SKM-1 treated with dmso at 0.1 percent for 144 hours (cell line): Measurements from ENCODE around the gene DYNLT4.
"Not testable (repeated sequence)": the region's sequence is repeated elsewhere in the genome, so short reads cannot be mapped to it uniquely, and the experiment has no call there.

Experiments
- DNase-seq: peaks from one replicate; lab custom pipeline; 2025; ENCODE audit not compliant: unreplicated experiment; lab: John Stamatoyannopoulos, UW

The DYNLT4 gene

DNA sequence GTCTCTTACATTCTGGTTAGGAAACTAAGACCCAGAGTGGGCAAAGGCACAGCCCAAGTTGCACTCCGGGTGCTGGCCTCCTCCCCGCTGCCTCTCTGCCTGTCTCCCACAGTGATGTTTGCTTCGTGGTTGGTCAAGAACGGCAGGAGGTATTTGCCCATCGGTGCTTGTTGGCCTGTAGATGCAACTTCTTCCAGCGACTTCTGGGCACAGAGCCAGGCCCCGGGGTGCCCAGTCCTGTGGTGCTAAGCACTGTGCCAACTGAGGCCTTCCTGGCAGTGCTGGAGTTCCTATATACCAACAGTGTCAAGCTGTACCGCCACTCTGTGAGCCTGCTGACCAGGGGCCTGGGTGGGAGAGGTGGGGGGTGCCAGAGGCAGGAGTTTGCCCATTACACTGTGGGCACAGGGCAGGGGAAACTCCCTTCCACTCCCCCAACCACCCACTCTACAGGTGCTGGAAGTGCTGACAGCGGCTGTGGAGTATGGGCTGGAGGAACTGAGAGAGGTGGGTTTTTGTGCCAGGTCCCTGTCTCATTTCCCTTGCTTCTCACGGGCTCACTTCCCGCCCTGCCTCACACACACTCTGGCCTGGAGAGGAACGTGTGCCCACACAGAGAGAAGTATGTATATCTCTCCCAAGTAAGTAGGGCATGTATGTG is 3.1 kb upstream of the DYNLT4 start:
- DNase-seq: no peak

DNA sequence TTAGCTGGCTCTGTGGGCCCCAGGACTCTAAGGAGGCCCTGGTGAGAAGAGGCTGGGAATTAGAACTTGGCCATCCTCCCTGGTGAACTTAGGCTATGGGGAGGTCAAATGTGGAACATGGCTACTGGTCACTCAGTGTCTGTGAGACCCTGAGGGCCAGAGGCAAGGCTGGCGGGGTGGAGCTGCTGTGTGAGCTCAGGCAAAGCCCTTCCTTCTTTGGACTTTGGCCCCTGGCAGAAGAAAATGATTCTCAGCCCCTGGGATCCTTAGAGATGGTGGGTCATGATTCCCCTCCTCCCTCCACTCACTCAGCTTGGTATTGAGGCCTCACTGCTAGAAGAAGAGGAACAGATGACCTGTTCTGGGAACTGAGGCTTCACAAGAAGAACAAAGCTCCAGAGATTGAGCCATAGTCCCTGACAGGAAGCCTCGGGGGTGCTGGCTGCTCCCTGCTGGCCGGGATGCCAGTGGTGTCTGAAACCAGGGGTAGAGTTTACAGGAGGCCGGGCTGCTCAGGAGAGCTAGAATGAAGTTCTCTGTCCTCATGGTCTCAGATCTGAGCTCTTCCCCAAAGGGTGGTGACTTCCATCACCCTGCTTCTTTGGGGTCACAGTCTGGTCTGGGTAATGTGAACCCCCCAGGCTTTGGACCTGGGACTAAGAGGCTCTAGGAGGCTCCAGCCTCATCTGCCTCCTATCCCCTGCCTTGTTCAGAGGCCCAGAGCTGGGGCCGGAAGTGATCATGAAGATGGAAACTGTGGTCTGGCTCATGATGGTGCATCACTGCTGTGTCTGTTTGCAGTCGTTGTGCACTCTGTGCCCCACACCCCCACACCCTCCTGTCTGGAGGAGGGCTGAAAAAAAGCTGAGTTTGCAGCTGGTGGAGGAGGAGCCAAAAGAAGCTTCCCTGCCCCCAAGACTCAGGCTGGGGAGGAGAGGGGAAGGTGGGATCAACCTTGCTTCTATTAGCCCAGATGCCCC is 2.1 kb upstream of the DYNLT4 start:
- DNase-seq: peak; percentile 82

DNA sequence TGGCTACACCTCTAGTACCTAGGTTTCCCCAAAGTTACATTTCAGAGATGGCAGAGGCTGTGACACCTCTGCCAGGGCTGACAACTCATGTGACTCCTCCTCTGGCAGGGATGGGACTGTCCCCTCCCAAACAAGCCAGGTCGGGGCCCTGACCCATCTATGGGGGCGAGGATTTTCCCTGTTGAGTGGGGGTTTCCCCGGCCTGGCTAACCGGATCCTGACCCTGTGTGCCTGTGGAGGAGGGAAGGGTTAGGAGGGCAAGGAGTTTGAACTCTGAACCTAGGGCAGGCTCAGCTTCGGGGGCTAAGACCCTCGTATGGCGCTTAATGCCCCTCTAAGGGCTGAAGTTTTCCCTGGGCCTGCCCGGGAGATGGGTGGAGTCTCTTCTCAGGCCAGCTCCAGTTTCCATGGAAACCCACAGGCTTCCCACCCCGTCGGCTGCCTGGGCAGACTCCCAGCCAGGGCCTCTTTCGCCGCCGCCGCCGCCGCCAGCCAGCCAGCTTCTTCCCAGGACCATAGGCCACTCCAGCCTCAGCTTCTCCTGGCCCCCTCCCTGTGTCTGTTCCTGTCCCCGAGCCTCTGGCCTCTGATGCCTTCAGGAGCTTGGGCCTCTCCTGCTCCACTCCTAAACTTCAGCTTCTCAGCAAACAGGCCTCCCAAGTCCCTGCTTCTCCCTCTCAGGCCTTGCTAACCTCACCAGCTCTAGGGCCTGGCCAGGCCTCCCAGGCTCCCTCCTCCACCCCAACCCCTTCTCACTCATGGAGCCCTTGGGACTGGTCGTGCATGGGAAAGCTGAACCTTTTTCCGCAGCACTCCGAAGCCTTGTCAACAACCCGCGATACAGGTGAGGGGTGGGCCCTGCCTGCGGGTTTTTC is 1.1 kb upstream of the DYNLT4 start, which contains the start of gene BTBD19:
TSS of gene BTBD19 (plus strand) at position 461 of the 875 bp plus-strand sequence. CDS start at position 759, 298 bp downstream.
- DNase-seq: no peak

GRCh38 chr1:44807364-44808062 is 362 bp upstream of the DYNLT4 start:
- peak; percentile 92 for DNase-seq

DNA sequence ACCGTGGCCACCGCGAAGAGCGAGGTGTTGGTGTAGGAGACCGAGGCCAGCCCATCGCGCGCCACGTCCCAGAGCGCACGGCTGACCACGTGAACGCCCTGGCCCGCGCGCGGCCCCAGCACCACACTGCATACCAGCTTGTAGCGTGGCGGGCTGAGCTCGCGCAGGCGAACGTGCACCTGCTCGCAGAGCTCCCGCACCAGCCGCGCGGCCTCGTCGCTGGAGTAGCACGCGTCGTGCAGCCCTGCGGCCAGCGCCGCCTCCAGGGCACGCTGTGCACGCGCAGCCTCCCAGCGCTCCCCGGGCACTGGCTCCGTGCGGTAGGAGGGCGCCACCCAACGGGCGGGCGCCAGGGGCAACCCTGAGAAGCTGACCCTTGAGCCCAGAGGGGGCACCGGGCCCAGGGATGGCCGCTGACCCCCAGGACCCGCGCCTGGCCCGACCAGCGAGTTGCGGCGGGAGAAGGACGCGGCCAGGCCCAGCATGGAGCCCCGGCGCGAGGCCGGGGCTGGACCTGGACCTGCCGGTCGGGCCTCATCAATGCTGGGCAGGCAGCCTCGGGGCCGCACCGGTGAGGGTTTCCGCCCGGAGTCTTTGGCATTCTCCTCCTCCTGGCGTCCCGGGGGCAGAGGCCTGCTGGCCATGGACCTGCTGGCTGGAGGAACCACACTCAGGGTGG is 987 bp downstream of the DYNLT4 start:
- no peak for DNase-seq

- DNase-seq: no peak
Observed at GRCh38 chr1:44805311-44806024, 1.7 kb downstream of the DYNLT4 start.

DNA sequence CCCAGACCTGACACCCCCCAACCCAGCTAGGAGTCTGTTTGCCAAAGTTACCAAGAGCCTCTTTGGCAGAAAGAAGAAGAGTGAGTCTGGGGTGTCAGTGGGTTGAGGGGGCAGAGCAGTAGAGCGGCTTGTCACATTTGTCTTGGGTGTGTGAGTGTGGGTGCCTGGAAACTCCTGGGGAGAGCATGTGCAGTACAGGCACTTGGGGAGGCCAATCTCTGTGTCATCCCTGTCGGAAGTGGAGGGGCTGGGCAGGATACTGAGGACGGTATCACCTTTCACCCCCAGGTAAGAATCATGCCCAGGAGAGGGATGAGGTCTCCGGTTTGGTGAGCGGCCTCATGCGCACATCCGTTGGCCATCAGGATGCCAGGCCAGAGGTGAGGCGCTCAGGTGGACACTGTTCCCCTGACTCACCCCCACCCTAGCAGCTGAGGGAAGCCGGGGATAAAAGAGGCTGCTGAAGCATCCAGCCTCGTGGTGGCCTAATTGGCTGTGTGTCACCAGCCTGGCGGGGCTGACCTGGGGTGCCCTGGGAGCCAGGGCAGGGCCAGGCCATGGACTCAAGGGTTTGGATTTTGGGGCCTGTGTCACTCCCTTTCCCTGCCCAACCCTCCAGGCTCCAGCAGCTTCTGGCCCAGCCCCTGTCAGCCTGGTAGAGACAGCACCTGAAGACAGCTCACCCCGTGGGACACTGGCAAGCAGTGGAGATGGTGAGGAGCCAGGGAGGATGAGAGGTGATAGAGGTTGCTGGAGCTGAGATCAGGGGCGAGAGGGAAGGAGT is 3.6 kb downstream of the DYNLT4 start:
- DNase-seq: no peak

DNA sequence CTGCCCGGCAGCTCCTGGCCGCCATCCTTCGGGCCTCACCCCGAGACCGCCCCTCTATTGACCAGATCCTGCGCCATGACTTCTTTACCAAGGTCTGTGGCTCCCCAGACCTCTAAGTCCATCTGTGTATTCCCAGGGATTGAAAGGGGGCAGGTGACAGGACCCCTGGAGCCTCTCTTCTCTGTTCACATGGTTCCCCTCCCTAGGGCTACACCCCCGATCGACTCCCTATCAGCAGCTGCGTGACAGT is 4.2 kb downstream of the DYNLT4 start:
- no peak for DNase-seq

DNA sequence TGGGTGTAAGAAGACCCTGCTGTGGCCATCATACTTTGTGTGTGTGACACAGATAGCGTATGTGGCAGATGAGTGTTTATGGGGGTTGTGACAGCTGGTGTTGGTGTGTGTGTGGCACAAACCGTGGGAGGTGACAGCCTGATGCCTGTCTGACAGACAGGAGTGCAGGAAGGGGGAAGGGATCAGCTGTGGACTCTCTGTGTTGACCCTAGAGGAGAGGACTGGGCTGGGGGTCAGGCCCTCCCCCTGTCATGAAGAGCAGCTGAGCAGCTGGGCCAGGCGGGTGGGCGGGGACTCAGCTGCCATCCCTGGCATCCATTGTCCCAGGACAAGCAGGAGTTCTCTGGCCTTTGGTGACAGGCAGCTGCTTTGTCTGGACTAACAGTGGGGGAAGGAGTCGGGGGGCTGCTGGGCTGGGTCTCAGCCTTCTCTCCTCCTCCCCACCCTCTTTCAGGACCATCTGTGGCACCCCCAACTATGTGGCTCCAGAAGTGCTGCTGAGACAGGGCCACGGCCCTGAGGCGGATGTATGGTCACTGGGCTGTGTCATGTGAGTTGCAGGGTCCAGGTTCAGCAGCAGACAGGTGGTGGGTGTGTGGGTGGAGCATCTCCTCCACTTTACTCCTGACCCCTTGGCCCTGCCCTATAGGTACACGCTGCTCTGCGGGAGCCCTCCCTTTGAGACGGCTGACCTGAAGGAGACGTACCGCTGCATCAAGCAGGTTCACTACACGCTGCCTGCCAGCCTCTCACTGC is 4.7 kb downstream of the DYNLT4 start:
- DNase-seq: no peak

GRCh38 chr1:44801491-44802305 is 5.5 kb downstream of the DYNLT4 start:
- DNase-seq: no peak

GRCh38 chr1:44799770-44800584 is 7.2 kb downstream of the DYNLT4 start, which contains the start of gene PLK3:
Gene PLK3, plus strand, starts transcription at chr1:44800377. Its CDS starts 87 bp downstream, at chr1:44800464.
- DNase-seq: peak; percentile 97

DNA sequence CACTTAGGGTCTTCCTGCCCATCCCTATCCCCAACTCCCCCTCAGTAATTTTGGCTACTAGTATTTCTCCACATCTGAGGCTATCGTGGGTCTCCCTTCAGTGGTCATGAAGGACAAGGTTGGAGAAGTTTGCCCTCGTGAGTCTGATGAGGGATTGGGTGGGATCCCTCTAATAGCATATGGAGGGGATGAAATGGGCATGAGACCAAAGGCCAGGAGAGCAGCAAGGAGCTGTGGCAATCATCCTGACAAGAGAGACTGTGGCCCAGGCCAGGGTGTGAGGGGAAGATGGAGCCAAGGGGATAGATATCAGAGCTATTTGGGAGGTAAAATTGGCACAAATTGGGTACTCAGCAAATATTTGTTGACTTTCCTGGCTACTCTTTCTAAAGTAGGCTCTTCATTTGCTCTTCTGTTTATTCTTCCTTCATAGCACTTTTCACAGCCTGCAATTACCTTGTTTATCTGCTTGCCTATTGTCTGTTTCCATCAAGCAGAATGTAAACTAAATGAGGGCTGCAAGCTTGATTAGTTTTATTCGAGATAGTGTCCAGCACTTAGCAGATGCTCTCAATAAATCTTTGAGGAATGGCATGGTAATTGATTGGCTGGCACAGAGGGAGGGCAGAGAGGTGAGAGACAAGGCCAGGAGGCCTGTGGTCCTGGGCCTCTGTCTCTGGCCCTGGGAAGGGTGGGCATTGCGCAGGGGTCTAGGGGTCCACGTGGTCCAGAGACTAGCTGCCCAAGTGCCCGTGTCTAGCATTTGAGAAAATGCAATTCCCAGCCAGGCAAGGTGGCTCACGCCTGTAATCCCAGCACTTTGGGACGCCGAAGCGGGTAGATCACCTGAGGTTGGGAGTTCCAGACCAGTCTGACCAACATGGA is 8.4 kb downstream of the DYNLT4 start:
- DNase-seq: no peak

GRCh38 chr1:44797886-44798285 is 9.3 kb downstream of the DYNLT4 start:
- DNase-seq: not testable (repeated sequence)

DNA sequence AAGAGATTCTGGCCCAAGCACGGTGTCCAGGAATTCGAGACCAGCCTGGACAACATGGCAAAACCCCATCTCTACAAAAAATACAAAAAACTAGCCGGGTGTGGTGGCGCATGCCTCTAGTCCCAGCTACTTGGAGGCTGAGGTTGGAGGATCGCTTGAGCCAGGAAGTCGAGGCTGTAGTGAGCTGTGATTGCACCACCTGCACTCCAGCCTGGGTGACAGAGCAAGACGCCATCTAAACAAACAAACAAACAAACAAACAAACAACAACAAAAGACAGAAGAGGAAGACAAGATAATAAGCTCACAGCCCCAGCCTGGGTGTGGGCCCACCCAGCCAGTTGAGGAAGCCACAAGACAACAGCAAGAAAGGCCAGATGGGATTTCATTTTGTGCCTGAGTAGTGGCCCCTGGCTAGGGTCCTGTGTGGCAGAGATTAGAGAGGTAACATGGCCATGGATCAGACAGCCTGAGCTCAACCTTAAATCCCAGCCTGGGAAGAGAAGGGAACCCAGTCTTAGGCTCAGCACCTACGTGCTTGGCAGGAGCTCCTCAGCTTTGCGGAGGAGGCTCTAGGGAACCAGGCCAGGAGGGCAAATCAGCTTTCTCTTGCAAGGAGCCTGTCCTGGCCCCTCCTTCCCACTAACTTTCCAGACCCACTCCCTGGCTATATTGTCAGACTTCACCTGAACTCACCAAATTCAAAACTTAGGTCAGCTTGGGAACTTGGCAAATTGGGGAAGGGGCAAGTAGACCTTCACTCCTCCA is 14.2 kb downstream of the DYNLT4 start:
- no peak for DNase-seq
